NCI-H2081 treated with DMSO at 0.1 percent for 48 hours (cell line): Measurements from ENCODE around the gene CDK17.
"Not testable (repeated sequence)": the region's sequence is repeated elsewhere in the genome, so short reads cannot be mapped to it uniquely, and the experiment has no call there.

Experiments
- DNase-seq: peaks from one replicate; lab custom pipeline; 2025; lab: John Stamatoyannopoulos, UW

The CDK17 gene

DNA sequence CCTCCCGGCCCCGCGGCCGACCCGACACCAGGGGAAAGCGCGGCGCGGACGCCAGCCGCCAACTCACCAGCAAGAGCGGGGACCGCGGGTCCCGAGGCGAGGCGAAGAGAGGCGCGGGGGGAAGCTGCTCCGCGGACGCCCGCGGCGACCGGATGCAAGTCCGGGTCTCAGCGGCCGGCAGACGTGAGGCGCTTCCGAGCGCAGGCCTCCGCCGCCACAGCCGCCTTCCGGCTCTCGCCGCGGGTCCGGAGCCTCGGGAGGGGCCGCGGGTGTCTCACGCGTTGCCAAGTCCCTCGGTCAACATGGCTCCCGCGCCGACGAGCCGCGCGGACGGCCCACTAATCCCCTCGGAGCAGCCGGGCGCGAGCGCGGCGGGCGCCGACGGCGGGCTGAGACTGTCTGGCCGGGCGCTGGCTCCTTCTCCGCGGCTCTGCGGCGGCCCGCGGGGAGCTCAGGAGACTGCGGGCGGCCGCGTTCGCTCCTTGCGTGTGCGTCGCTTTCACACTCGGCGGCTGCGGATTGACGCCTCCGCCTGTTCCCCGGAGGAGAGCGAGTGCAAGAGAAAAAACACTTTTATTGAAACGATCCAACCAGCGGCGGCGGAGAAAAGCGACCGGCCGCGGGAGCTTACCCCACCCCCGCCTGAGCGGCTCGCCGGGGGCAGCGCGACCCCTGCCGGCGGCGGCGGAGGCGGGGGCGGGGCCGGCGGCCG is at the start of gene CDK17:
CDK17 (minus strand) TSS at position 521 of the 712 bp plus-strand sequence. CDS start 65,603 bp downstream, outside the sequence.
- DNase-seq, result peak; percentile 69

DNA sequence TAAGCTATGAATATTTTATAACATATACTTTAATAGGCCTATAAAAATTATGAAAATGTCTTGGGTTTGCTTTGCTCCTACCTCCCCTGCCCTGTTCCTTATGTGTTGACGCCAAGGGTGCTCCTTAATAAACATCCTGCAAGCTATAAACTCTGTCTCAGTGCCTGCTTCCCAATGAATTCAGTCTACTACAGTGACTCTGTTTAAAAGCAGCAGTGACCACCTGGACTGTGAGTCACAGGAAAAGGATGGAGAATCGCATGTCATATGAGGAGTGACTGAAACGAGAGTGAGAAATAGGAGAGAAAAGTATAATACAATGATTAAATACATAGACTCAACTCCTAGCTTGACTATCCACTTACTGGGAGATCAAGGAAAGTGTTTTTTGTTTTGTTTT is 48.1 kb upstream of the CDK17 start:
- DNase-seq, result no peak

DNA sequence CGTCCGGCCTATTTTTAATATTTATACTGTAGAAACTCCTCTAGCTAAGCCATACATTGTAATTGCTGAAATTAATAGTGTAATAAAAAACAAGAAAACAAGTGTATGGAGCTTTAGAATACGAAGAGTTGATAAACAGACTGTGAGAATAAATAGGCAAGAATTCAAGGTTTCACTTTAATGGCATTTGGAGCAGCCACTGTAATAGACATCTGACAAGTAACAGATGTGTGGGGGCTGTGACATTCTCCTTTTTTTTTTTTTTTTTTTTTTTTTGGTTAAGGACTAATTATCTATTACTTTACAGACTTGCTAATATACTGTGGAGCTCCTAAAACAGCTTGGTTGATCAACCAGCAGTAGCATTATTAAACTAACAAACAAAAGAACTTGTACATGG is 47.0 kb upstream of the CDK17 start:
- DNase-seq, result no peak

DNA sequence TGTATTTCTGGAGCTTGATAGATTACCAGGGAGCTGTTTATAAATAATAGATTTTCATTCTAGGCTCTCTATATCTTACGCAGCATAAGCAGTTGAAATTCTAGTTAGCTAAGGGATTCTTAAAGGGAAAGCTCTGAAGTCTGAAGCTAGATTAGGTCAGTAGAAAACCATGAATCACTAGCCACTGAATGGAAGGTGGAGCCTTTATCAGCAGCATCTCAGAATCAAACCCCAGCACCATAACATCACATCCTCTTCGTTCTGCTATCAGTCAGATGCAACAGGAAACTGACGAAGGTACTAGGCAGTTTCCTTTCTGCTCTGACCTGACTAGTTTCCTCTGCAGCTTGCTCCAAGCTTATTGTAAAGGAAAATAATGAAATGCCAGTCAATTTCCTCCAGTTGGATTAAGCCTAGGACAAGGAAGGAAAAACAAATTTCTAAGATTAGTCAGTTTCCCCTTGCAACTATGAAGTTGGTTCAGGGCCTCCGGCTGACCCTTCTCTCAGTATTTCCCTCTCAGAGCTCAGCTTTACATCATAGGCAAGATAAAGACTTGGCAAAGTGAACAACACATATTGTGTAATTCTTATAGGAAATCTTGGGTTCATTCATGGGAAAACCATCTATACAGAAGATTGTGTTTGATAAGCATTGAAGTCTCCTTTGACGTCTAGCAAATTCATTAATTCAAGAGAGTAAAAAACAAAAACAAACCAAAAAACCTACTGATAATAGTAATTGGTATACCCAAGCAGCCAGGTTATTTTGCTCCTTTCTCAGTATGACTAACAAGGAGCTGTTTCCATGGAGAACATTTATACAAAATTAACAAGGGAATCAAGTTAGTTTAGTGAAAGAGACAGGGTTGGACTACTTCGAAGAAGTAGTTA is 45.7 kb upstream of the CDK17 start:
- no peak for DNase-seq

DNA sequence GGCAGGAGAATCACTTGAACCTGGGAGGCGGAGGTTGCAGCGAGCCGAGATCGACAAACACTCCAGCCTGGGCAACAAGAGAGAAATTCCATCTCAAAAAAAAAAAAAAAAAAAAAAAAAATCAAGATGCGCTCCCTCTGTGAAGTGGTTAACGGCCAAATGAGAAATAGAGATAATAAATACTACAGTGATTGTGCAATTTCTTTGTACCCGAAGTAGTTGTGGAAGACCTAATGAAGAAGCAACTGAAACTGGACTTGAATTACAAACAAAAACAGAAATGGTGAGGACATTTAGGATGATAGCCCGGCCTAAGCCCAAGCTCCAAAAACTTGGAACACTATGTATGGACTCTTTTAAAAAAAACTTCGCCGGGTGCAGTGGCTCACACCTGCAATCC is 44.2 kb upstream of the CDK17 start:
- DNase-seq, result no peak

DNA sequence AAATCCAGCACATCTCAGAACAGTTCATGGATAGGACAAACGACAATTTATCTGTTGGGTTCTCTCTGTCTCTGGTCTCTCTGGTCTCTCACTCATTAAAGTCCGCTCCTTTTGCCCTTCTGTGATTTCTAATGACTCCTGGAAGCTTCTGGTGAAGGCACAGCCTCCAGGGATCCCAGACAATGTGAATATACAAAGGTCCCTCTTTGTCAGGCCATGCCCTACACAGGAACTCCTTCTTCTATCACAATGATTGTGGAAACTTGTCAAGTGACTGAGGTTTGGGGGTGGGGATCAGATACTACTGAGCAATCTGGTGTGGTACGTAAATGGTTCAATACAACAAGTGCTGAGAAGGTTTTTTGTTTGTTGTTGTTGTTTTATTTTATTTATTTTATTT is 42.7 kb upstream of the CDK17 start:
- DNase-seq, result no peak

DNA sequence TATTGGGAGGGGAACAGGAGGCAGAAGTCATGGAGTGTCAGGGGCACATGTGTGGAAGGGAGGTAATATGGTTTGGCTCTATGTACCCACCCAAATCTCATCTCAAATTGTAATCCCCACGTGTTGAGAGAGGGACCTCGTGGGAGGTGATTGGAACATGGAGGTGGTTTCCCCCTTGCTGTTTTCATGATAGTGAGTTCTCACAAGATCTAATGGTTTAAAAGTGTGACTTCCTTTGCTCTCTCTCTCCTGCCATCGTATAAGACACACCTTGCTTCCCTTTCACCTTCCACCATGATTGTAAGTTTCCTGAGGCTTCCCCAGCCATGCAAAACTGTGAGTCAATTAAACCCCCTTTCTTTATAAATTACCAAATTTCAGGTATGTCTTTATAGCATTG is 41.6 kb upstream of the CDK17 start:
- no peak for DNase-seq

DNA sequence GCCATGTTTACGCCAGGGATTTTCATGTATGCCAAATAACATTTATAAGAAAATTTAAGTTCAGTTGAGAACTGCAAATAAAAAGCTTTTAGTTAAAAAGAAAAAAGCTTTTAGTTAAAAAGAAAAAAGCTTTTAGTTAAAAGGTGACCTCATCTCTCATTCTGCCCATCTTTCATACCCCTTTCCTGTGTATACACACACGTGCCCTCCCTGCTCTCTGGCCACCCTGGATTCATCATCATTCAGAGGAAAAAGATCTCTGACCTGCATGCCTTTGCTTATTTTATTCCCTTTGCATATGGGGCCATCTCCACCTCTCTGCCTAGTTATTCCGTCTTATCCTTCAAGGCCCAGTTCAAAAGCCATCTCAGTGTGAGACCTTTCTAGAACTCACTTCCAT is 38.1 kb upstream of the CDK17 start:
- no peak for DNase-seq

DNA sequence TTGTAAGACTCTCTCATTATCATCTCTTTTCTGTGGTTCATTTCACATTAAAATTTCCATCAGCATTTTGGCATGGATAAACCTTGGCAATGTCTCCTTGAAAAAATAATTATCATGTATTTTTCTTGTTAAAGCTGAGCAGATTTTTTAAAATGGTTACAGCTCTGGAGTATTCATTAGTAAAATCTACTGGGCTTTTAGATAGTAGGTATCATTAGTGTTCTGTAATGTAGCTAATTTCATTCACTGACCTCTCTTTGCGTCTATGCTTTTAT is 36.9 kb upstream of the CDK17 start:
- no peak for DNase-seq

DNA sequence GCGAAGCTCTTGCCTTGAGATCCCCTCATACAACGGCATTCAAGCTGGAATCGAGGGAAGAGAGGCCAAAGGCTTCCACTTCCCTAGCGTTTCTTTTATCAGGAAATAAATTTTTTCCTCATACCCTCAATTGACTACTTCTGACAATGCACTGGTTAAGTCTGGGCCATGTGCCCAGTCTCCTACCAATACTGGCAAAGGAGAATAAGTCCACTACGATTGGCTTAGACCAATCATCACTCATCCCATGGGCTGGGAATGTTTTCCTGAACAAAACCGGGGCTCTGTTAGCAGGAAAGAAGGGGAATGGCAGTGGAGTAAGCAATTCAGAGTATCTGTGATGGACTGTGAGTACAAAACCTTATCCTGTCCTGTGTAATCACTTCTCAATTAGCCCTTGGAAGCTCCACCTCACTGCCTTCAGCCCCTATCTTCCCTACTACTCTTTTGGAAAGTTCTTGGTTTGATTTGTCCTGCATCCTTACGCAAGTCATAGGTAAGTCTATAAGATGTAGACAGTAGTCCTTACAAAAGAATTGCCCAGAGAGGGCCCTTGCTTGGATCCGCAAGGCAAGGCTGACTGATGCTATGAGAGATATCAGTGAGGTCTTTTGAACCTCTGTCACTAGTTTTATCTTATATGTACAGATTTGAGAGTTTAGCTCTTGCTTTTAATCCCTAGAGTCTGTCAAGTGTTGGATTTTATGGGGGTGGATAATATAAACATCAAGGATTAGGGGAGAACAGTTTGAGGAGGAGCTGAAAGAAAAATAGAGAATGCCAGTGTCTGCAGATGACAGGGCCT is 36.3 kb upstream of the CDK17 start:
- no peak for DNase-seq

DNA sequence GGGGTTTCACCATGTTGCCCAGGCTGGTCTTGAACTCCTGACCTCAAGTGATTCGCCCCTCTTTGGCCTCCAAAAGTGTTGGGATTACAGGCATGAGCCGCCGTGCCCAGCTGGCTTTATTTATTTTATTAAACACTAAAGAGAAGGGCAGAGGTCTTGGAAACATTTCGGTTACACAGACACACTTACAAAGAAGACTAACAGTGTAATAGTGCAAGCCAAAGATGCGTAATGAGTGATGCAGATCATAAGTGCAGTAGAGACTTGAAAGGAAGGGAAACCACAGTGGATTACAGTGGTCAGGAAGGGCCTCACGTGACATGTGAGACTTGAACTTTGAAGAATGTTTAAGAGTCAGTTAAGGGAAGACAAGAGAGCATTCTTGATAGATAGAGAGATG is 33.9 kb upstream of the CDK17 start:
- DNase-seq, result no peak

DNA sequence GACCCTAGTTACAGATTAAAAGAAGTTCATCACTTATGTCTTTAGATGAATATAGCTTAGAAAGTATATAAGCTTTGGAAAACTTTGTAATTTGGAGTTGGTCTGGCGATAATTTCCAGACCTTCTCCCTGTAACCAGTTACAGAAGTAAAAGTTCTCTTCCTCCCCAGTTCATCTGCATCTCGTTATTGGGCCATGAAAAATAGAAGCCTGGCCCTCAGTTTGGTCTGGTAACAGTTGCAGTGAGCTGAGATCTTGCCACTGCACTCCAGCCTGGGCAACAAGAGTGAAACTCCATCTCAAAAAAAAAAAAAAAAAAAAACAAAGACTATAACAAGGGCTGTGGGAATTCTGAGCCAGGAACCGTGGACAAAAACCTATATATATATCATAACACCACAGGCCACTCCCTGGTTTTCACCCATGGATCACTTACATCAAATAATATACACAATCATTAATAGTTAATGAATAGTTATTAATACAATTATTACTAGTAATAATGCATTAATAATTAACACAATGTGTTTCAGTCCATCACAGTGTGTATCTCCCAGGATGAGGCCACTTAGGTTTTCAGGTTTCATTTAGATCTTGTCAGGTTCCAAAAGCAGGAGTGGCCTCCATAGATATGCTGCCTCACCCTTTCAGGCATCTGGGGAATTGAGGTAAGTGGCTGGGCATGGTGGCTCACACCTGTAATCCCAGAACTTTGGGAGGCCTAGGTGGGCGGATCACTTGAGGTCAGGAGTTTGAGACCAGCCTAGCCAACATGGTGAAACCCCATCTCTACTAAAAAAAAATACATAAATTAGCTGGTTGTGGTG is 32.5 kb upstream of the CDK17 start:
- DNase-seq, result not testable (repeated sequence)

DNA sequence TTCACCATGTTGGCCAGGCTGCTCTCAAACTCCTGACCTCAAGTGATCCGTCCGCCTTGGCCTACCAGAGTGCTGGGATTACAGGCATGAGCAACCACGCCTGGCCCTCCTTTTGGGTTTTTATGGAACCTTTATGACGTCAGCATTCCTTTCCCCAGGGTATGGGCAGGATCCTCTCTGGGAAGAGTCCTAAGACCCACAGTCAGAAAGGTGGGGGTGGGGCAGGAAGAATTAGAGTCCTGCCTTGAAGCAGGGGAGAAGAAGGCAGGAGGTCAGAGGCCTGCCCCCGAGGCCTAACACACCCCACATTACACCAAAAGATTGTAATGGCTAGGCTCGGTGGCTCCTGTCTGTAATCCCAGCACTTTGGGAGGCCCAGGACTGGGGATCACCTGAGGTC is 30.8 kb upstream of the CDK17 start:
- DNase-seq, result no peak

DNA sequence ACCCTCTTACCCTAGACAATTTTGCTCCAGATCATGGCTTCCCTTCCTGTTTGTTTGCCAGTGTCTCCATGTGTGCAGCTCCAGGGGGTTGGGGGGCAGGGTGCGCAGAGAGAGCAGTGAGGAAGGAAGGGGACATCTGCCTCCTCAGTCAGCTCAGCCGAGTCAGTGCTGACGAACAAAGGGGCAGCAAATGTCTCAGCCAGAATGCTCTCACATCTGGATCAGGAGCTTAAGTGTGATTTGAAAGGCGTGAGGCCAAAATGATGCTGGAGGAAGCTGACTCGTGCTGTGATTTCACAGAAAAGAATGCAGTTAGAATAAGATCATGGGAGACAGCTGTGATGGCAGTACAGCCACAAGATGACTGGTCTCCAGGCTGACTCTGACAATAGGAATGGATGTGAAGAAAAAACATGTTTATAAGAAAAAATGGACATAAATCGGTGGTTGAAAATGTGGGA is 27.1 kb upstream of the CDK17 start:
- DNase-seq, result no peak

DNA sequence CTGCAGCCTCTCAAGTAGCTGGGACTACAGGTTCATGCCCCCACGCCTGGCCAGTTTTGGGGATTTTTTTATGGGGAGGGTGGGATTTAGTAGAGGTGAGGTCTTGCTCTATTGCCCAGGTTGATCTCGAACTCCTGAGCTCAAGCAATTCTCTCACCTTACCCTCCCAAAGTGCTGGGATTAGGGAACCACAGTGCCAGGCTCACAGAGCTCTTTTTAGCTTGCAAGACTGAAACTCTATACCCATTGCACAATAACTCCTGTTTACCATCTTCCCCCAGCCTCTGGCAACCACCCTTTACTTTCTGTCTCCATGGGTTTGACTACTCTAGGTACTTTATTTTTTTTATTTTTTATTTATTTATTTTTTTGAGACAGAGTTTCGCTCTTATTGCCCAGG is 25.7 kb upstream of the CDK17 start:
- no peak for DNase-seq

DNA sequence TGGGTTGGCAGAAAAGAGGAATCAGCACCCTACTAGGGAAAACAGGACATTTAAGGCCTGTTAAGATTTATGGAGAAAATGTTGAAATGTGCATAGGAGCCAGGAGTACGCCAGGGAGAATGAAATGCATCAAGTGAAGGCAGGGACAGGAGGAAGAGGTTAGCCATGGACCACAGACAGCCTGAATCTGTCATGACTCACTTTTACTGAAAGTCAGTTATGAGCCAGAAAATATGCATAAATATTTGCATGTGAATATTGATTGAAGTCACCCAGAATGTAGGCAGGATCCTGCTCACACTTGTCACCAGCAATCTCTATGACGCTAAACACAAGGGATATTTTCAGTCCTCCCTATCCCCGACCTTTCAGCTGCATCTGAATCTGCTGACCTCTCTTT is 25.1 kb upstream of the CDK17 start:
- DNase-seq, result no peak

DNA sequence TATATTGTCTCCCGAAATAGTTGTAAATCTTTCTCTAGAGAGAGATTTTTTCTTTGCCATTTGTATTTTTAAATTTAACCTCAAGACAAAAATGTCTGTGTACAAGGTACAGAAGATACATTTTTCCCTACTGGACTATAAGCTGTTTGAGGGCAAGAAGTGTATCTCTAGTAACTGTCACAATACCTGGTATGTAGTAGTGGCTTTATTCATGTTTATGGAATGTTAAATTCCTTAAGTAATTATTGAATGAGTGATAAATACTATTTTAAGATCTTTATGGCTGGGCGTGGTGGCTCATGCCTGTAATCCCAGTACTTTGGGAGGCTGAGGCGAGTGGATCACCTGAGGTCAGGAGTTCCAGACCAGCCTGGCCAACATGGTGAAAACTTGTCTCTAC is 24.4 kb upstream of the CDK17 start:
- DNase-seq, result no peak

DNA sequence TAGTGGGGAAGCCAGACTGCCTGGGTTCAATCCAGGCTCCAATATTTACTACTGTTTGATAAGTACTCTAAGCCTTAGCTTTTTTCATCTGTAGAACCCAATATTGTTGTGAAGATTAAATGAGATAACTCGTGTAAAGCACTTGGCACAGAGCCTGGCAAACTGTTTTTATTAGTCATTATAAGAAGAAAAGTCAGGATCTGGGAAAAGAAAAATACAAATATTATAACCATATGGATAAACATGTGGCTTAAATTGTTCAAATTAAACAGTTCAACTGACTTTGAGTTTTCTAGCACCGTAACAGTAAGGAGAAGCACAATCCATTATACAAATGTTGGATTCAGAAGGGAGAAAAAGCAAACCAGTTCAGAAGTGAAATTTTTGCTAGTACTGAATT is 22.0 kb upstream of the CDK17 start:
- DNase-seq, result no peak

DNA sequence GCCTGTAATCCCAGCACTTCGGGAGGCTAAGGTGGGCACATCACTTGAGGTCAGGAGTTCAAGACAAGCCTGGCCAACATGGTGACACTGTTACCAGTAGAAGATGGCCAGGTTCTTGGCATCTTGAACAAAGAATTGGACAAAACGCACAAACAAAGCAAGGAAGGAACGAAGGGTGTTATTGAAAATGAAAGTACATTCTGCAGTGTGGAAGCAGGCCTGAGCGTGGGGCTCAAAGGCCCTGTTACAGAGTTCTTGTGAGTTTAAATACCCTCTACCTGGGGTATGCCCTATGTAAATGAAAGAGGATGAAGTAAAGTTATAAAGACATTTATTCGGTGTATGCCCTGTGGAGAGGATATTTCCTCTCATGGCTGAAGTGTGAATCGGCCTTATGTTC is 20.8 kb upstream of the CDK17 start:
- DNase-seq, result no peak

DNA sequence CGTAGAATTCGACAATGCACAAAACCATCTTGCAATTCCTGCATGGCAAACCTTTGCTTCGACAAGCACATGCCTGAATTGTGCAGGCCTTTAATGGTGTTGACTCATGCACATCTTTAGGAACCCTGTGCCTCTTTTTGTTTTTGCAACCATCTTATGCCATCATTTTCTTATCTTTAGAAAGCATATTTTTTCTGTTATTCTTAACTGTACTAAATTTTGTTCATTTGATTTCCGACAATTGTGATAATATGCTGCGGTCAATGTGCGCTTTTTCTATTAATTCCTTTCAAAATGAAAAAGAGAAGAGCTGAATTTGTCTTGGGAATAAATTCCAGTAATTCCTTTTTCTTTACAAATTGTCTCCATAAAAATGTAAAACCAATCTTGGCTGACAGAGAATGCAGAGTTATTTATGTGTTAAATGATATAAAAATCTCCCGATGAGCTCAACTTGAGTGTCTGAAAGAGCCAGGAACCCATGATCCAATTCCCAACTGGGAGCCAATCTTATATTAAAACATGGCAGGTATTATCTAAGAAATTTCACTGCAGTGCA is 20.1 kb upstream of the CDK17 start:
- DNase-seq, result no peak

DNA sequence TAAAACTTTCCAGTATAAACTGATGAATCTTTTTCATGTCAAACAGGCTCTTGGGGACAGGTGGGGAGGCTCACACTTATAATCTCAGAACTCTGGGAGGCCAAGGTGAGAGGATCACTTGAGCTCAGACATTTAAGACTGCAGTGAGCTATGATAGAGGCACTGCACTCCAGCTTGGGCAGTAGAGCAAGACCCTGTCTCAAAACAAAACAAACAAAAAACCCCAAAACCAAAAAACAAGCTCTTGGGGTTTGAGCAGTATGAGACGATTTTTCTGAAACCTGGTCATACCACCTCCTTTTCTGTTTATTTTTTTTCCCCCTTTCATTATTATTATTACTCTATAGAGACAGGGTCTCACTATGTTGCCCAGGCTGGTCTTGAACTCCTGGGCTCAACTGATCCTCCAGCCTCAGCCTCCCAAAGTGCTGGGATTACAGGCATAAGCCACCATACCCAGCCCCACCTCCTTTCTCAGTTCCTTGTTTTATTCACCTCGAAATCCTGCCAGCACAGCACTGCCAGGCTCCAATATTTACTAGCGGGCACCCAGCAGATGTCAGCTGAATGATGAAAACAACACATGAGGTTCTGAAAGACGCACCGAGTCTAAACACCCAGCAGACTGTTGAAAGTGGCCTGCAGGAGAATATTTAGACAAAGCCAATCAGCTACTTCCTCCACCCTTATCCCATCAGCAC is 19.5 kb upstream of the CDK17 start:
- no peak for DNase-seq
